H54 (cell line): Measurements from ENCODE around the gene ADAM17.

Source experiments
- DNase-seq: peaks from one replicate; pipeline ENCODE4 v3.0.0; 2011; ENCODE audit warnings: low spot score, mixed read lengths; ENCODE audit not compliant: insufficient read length
- FAIRE-seq: peaks from 3 replicates; lab custom pipeline; 2011; peaks lifted over from hg19 to GRCh38; lab: Jason Lieb, UNC
- POLR2A ChIP-seq: IDR thresholded peaks from 2 replicates; pipeline ENCODE4 v1.6.1; 2011; ENCODE audit warnings: low read depth, mild to moderate bottlenecking, low read length

The ADAM17 gene

DNA sequence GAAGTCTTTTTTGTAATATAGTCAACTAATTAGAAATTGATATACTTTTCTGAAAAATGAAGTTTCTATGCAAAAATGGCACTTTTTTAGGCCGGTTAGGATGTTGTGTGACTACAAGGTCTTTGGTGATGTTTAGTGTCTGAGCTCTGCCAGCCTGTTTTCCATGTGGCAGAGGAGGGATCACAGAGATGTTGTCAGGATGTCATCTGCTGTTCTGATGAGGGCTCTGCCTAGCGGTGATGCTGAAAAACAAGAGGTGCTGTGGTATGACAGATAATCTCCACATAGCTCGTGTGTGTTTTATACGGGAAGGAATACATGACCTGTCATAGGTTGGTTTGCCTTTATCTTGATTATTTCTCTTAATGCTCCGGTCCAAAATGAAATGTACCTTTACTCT is 93.3 kb downstream of the ADAM17 start:
- FAIRE-seq = no peak
- TF ChIP-seq POLR2A = no peak
- DNase-seq = no peak

DNA sequence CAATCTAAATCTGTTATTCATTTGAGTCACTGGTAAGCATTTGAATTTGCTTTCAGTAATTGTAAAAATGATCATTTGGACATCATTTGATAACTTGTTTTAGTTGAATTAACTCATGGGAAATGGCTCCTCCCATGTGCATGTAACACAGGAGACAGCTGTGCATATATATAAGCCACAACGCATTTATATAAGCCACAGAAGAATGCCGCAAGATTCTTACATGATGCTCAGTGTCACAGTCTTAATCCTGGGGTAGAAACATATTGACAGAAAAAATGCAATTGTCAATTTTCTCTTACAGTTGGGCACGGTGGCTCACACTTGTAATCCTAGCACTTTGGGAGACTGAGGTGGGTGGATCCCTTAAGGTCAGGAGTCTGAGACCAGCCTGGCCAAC is 94.6 kb downstream of the ADAM17 start:
- no peak for TF ChIP-seq POLR2A
- FAIRE-seq (no peak), DNase-seq (no peak)

GRCh38 chr2:9460441-9461017 is 95.1 kb downstream of the ADAM17 start:
- no peak for FAIRE-seq
- no peak for DNase-seq
- no peak for TF ChIP-seq POLR2A

GRCh38 chr2:9451231-9451630 is 104.4 kb downstream of the ADAM17 start:
- no peak for TF ChIP-seq POLR2A
- FAIRE-seq (no peak), DNase-seq (no peak)

GRCh38 chr2:9445089-9445488 is 110.5 kb downstream of the ADAM17 start:
- FAIRE-seq (no peak), DNase-seq (no peak)
- no peak for TF ChIP-seq POLR2A

DNA sequence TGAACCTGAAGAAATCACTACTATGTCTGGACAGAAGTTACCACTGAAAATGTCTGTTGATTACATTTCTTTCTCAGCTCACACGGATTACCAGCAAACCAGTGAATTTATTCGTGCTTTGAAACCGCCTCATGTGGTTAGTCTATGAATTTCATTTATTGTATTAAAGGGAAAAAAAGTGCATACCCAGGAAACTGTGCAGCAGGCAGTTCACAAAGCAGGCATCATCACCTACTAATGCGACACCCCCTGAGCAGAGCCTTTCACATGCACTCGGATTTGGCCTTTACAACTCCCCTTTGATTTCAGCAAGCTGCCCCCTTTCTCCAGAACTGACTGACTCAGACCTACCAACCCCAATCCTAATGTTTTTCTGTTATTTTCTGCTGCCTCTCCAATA is 112.1 kb downstream of the ADAM17 start:
- FAIRE-seq = no peak
- DNase-seq = no peak
- no peak for TF ChIP-seq POLR2A

- no peak for FAIRE-seq
- TF ChIP-seq POLR2A = no peak
- DNase-seq = no peak
Observed at GRCh38 chr2:9441556-9441955, 114.1 kb downstream of the ADAM17 start.

GRCh38 chr2:9440058-9440727 is 115.4 kb downstream of the ADAM17 start:
- DNase-seq = no peak
- TF ChIP-seq POLR2A = no peak
- no peak for FAIRE-seq

DNA sequence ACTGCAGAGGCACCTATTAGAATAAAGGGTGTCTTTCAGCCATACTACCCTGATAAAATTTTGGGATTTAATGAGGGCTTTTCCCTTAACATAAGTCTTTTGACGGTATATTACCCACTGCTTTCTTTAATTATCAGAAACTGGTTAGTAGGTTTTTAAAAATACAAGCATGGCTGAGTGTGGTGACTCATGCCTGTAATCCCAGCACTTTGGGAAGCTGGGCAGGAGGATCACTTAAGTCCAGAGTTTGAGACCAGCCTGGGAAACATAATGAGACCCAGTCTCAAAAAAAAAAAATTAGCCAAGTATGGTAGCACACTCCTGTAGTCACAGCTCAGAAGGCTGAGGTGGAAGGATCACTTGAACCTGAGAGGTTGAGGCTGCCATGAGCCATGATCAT is 116.1 kb downstream of the ADAM17 start:
- no peak for TF ChIP-seq POLR2A
- FAIRE-seq (no peak), DNase-seq (no peak)
